ENCODE results near the gene CD180.

CD180 gene

DNA sequence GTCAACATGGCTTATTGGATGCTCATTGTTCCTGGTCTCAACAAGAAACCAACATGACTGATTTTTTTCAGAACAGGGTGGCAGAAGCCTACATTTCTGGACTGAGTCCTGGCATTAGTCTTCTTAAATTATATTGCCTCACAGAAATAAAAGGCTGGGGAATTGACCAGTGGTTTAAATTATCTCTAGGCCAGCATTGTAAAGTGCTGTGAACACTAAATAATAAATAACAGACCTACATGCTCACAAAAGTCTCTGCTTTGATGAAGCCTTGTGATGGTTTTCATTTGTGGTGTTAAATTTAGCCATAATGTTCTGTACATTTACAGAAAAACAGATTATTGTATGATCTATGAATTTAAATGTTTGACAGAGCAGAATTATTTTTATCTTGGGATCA lies 44.7 kb upstream of the CD180 start:
- Histone ChIP-seq H3K36me3 (no peaks in the 10 kb centered on the region), H3K4me1 (peaks cover 21% of the 10 kb centered on the region), H3K27me3 (no peaks in the 10 kb centered on the region), H3K9me3 (no peaks in the 10 kb centered on the region), H3K4me3 (ENCODE audit: low read depth, low read length) (no peak overlapping the region)
- no peak for DNase-seq
- TF ChIP-seq, protein P1, sequence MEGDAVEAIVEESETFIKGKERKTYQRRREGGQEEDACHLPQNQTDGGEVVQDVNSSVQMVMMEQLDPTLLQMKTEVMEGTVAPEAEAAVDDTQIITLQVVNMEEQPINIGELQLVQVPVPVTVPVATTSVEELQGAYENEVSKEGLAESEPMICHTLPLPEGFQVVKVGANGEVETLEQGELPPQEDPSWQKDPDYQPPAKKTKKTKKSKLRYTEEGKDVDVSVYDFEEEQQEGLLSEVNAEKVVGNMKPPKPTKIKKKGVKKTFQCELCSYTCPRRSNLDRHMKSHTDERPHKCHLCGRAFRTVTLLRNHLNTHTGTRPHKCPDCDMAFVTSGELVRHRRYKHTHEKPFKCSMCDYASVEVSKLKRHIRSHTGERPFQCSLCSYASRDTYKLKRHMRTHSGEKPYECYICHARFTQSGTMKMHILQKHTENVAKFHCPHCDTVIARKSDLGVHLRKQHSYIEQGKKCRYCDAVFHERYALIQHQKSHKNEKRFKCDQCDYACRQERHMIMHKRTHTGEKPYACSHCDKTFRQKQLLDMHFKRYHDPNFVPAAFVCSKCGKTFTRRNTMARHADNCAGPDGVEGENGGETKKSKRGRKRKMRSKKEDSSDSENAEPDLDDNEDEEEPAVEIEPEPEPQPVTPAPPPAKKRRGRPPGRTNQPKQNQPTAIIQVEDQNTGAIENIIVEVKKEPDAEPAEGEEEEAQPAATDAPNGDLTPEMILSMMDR (IDR thresholded peaks at IDR 0.05; ENCODE audit: low read depth, low read length) = no peak

DNA sequence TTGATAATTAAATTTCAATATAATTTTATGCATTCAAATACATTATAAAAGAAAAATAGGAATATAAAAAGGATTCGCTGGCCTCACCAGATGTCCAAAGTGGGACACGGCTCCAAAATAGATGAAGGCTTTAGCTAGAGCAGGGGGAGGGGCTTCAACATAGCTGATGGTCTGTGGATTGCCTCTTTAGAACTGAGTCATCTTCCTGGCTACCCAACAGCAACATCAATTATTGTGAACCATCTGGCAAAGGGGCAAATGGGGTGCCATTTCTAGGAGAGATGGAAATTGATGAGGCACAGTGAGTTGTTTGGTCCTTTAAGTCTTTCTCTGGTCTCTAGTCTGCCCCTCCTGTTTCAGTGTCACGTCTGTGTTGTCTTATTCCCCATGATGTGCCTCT lies 44.2 kb upstream of the CD180 start:
- H3K36me3 ChIP-seq = no peaks in the 10 kb centered on the region
- DNase-seq = peak; percentile 44
- H3K27me3 ChIP-seq = no peaks in the 10 kb centered on the region
- peaks cover 18% of the 10 kb centered on the region for H3K4me1 ChIP-seq
- H3K4me3 ChIP-seq (ENCODE audit: low read depth, low read length) = no peak overlapping the region
- no peaks in the 10 kb centered on the region for H3K9me3 ChIP-seq
- TF ChIP-seq, protein P1 (IDR thresholded peaks at IDR 0.05; ENCODE audit: low read depth, low read length) = no peak

DNA sequence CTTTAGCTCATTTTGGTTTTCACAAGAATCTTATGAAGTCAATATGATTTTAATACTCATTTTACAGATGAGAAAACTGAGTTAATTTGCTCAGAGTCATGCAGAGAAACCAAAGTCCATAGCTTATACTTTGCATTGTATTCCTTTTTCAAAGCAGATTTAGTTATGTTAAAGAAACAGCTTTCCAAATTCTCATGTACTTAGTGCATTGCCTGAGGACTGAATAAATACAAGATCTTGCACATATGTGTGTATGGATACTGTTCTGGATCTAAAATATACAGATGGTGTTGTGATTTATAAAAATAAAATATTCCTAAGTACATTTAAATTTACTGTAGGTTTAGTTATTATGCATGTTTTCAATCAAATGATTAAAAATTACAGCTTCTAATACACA lies 43.5 kb upstream of the CD180 start:
- H3K27me3 ChIP-seq = no peaks in the 10 kb centered on the region
- peaks cover 15% of the 10 kb centered on the region for H3K4me1 ChIP-seq
- TF ChIP-seq, protein P1 (IDR thresholded peaks at IDR 0.05; ENCODE audit: low read depth, low read length) = no peak
- H3K9me3 ChIP-seq = no peaks in the 10 kb centered on the region
- H3K4me3 ChIP-seq (ENCODE audit: low read depth, low read length) = no peak overlapping the region
- no peaks in the 10 kb centered on the region for H3K36me3 ChIP-seq
- DNase-seq = no peak

DNA sequence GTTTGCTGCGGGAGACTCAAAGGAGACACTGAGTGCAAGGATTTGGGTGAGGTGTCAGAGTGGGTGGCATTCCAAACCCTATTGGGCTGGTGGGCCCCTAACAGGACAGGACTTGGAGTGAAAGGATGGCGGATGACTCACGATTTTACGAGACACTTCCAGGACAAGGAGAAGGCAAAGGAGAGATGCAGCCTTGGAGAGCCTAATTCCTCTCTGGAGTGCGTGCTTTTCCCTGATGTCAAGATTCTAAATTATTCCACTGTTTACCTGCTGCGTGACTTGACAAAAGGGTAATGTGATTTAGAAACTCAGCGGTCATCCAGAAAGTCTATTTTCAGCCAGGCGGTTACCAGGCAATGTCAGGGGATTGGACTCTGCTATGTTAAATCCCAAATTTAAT lies 41.6 kb upstream of the CD180 start:
- Histone ChIP-seq H3K27me3 (no peaks in the 10 kb centered on the region), H3K36me3 (no peaks in the 10 kb centered on the region), H3K4me1 (peaks cover 18% of the 10 kb centered on the region), H3K9me3 (no peaks in the 10 kb centered on the region), H3K4me3 (ENCODE audit: low read depth, low read length) (no peak overlapping the region)
- DNase-seq = no peak
- TF ChIP-seq, protein P1 (IDR thresholded peaks at IDR 0.05; ENCODE audit: low read depth, low read length) = no peak

DNA sequence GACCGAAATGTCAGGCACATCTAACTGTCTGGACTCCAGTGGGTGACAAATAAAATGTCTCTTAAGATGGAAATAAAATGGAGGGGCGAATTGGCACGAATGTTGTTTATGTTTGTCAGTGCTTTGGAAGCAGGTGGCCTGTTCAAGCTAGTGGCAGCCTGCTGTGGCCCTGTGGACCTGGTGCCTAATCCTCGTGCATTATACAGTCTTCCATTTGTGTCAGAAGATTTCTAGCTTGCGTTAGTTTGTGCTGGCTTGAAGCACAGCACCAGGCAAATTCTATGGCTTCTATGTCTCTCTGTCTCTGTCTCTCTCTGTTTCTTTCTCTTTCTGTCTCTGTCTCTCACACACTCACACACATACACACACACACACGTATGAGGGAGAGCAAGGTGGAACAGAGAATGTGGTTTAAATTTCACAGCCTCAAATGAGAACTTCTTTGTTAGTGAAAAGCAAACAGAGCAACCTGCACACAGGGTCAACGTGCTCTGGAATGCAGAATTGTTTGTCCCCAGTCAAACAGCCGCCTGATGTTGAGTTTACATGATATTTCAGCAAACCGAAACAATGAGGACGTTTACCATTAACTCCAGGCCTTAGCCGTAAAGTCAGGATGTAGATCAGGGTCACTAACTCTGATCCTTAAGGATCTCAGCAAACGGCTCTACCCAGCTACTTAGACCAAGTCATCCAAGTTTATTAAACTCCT lies 39.0 kb upstream of the CD180 start:
- Histone ChIP-seq H3K4me3 (ENCODE audit: low read depth, low read length) (no peak overlapping the region), H3K4me1 (peaks cover 30% of the 10 kb centered on the region), H3K27me3 (no peaks in the 10 kb centered on the region), H3K9me3 (no peaks in the 10 kb centered on the region; the same call in 1 of the 2 replicates), H3K36me3 (no peaks in the 10 kb centered on the region)
- no peak for DNase-seq
- TF ChIP-seq, protein P1 (IDR thresholded peaks at IDR 0.05; ENCODE audit: low read depth, low read length) = no peak

DNA sequence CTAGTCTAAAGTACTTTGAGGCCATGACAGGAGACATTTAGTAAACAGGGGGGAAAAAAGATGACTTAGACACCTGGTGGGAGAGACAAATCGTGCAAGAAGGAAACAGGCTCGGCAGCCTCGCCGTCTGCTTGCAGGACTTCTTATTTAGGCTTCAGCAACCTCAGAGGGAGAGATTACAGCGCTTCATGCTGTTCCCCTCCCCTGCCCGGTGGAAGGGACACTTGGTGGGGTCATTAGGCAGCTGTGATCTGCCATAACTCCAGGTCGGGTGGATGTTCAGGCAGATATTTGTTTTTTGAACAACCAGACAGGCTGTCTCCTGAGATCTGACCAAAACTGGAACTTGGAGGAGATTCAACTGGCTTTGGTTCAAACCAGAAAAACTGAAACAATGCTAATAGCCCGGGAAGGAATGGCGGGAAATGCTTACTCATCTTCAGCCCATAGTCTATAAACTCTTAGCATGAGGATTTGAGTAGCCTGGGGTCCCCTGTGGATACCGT lies 38.1 kb upstream of the CD180 start:
- Histone ChIP-seq H3K9me3 (no peaks in the 10 kb centered on the region; the same call in 1 of the 2 replicates), H3K4me3 (ENCODE audit: low read depth, low read length) (no peak overlapping the region), H3K36me3 (no peaks in the 10 kb centered on the region), H3K4me1 (peaks cover 30% of the 10 kb centered on the region), H3K27me3 (no peaks in the 10 kb centered on the region)
- TF ChIP-seq, protein P1 (IDR thresholded peaks at IDR 0.05; ENCODE audit: low read depth, low read length) = no peak
- DNase-seq = peak; percentile 43

All from BE2C (cell line).